K562 (cell line): ENCODE data around the gene UBE2C. TPM values are rescaled to one million over a fixed set of nuclear protein-coding genes. Genes with fewer than 3 reads are reported as not detected.
A peak's percentile ranks its signal among the peaks of the same experiment; 100 is the strongest.

Experiments used
- ATAC-seq: fragments of 200-7000 bp; cut with Tn5 transposase; 3 replicates; pipeline ENCODE4 v1.9.1; 2020; ENCODE audit warnings: moderate library complexity
- BruUV-seq: library from RNA; stranded (reverse); fragments of 400-500 nt; replicated peaks from 2 replicates; lab custom pipeline; 2021; lab: Mats Ljungman, UMichigan
- CTCF ChIA-PET: fragments of 300-600 bp; formaldehyde crosslinking; extraction: SDS; loops from one replicate; lab custom pipeline; 2021; ENCODE audit warnings: low intra/inter-chr PET ratio; lab: Yijun Ruan, JAX
- POLR2A ChIA-PET: fragments of 300-600, 350-650 bp; sonication (Branson Sonifier 250); formaldehyde crosslinking; extraction: SDS; loops from one replicate; lab custom pipeline; 2021; ENCODE audit warnings: antibody characterized with exemption, inconsistent platforms; lab: Yijun Ruan, JAX
- DNase-seq, 4 experiments: peaks; one replicate each; pipeline versions ENCODE4 v3.0.0 to v3.0.0-alpha.2; 2011 to 2018; ENCODE audit warnings: low spot score in 3 of 4, mixed read lengths in 3 of 4; ENCODE audit errors: extremely low read depth in 1 of 4
- FAIRE-seq: peaks from 2 replicates; lab custom pipeline; 2011; peaks lifted over from hg19 to GRCh38; lab: Jason Lieb, UNC
- H2AFZ ChIP-seq: 2 replicates; pipeline ENCODE4 v1.6.0; 2011; ENCODE audit warnings: low read depth, low read length, control low read depth, inconsistent platforms
- H3K27ac ChIP-seq: fragments of 200-600 bp; 3 replicates; pipeline ENCODE4 v1.8.0; 2011; ENCODE audit warnings: low read depth, mild to moderate bottlenecking, control low read depth, inconsistent platforms, low read length, moderate library complexity, mixed read lengths; ENCODE audit errors: extremely low read depth
- H3K27me3 ChIP-seq, 2 experiments: fragments of 300-600 bp in 1 of 2; 2 replicates in 1 of 2; 3 replicates in 1 of 2; pipeline versions ENCODE4 v1.6.0 to v1.8.0; 2011; ENCODE audit warnings: inconsistent platforms in 2 of 2, low read length in 2 of 2, mild to moderate bottlenecking in 1 of 2, mixed read lengths in 1 of 2, moderate library complexity in 1 of 2; ENCODE audit not compliant: control insufficient read depth in 2 of 2, insufficient read depth in 2 of 2
- H3K36me3 ChIP-seq: fragments of 300-600 bp; 3 replicates; pipeline ENCODE4 v1.8.0; 2011; ENCODE audit warnings: mild to moderate bottlenecking, low read length, inconsistent platforms; ENCODE audit not compliant: control insufficient read depth, insufficient read depth
- H3K4me1 ChIP-seq, 2 experiments: fragments of 200-600 bp in 1 of 2; replicated peaks in 1 of 2; 2 replicates in 1 of 2; 3 replicates in 1 of 2; pipeline versions ENCODE4 v1.5.1 to v1.8.0; 2011; ENCODE audit warnings: inconsistent platforms in 2 of 2, low read length in 2 of 2, mild to moderate bottlenecking in 1 of 2, mixed read lengths in 1 of 2, moderate library complexity in 1 of 2; ENCODE audit not compliant: control insufficient read depth in 2 of 2, insufficient read depth in 2 of 2
- H3K4me2 ChIP-seq: 2 replicates; pipeline ENCODE4 v1.6.1; 2011; ENCODE audit warnings: low read length, control low read depth, inconsistent platforms, mixed read lengths; ENCODE audit not compliant: insufficient read depth
- H3K4me3 ChIP-seq: fragments of 200-600 bp; sonication (generic), shearing (Covaris generic); 2 replicates; pipeline ENCODE4 v1.5.1; 2016; ENCODE audit warnings: control low read depth, inconsistent platforms
- H3K79me2 ChIP-seq: fragments of 200-600 bp; 3 replicates; pipeline ENCODE4 v1.8.0; 2011; ENCODE audit warnings: low read length, inconsistent platforms; ENCODE audit not compliant: control insufficient read depth, insufficient read depth
- H3K9ac ChIP-seq, 2 experiments: 2 replicates each; pipeline versions ENCODE4 v1.6.0 to v1.6.1; 2011; ENCODE audit warnings: low read depth in 2 of 2, low read length in 2 of 2, control low read depth in 1 of 2, inconsistent platforms in 1 of 2, mild to moderate bottlenecking in 1 of 2, mixed read lengths in 1 of 2; ENCODE audit not compliant: insufficient read depth in 1 of 2
- H3K9me1 ChIP-seq: one replicate; pipeline ENCODE4 v1.6.0; 2011; ENCODE audit warnings: inconsistent platforms, mild to moderate bottlenecking, low read length, moderate library complexity; ENCODE audit not compliant: control insufficient read depth, insufficient read depth
- H3K9me3 ChIP-seq: replicated peaks from 2 replicates; pipeline ENCODE4 v1.5.1; 2011; ENCODE audit warnings: low read depth, low read length, inconsistent platforms; ENCODE audit not compliant: control insufficient read depth, insufficient read depth
- H4K20me1 ChIP-seq: replicated peaks from 2 replicates; pipeline ENCODE4 v1.6.1; 2011; ENCODE audit warnings: low read length, inconsistent platforms, mixed read lengths; ENCODE audit not compliant: control insufficient read depth, insufficient read depth
- BRD9 ChIP-seq: fragments of 450-650 bp; IDR thresholded peaks from 2 replicates; pipeline ENCODE4 v1.6.1; 2018; ENCODE audit warnings: low read depth; ENCODE audit not compliant: partially characterized antibody
- PBX2 ChIP-seq, 2 experiments: IDR thresholded peaks in 1 of 2; conservative IDR thresholded peaks in 1 of 2; 2 replicates each; pipeline ENCODE4 v1.6.1; 2016; ENCODE audit warnings: low read depth in 2 of 2, mild to moderate bottlenecking in 1 of 2, missing compliant biosample characterization in 1 of 2, missing genetic modification characterization in 1 of 2, moderate library complexity in 1 of 2
- REST ChIP-seq, 2 experiments: fragments of 450-650 bp; formaldehyde crosslinking in 1 of 2; IDR thresholded peaks; 2 replicates each; pipeline versions ENCODE4 v1.4.0 to v1.6.1; 2014 to 2020; ENCODE audit warnings: mild to moderate bottlenecking in 2 of 2, borderline replicate concordance in 1 of 2, low read depth in 1 of 2
- SMC3 ChIP-seq: conservative IDR thresholded peaks from 2 replicates; pipeline ENCODE4 v1.6.1; 2011; ENCODE audit warnings: low read depth, low read length, improper control_type of control experiment; ENCODE audit not compliant: insufficient read depth
- TCF7L2 ChIP-seq: fragments of 150-350 bp; IDR thresholded peaks from 2 replicates; pipeline ENCODE4 v1.6.1; 2016; ENCODE audit warnings: low read depth, mild to moderate bottlenecking, low read length, moderate library complexity
- ZNF354B ChIP-seq: fragments of 250-450 bp; sonication (Bioruptor Pico); IDR thresholded peaks from 2 replicates; pipeline ENCODE4 v1.4.0; 2020
- WGBS: fragments of 100-300 bp; shearing (Covaris generic); methylation state at CpG from one replicate; pipeline ENCODE4 v1.1.6; 2016; ENCODE audit warnings: low coverage, mixed read lengths; ENCODE audit not compliant: insufficient coverage; ENCODE audit errors: missing lambda C conversion rate; 5-methylcytosine and 5-hydroxymethylcytosine counted together
- in situ Hi-C: fragments of 300-500 bp; cut with MboI; formaldehyde crosslinking; loops from 4 replicates; pipeline ENCODE4 v1.15.0; 2018; ENCODE audit warnings: inconsistent platforms, mixed read lengths
- intact Hi-C: fragments of 100-400 bp; cut with micrococcal nuclease; formaldehyde crosslinking; loops from 2 replicates; pipeline ENCODE4 v1.14.2; 2022
- polyA plus RNA-seq, 8 experiments: library from polyadenylated mRNA; depleted of rRNA in 4 of 8; stranded (reverse) in 5 of 8; unstranded in 3 of 8; fragments of >200 nt; fragmentation: Nextera tagmentation in 2 of 8; fragmentation: Illumina TruSeq in 1 of 8; extraction: Ambion mirVana in 2 of 8; extraction: Trizol in 1 of 8; gene quantifications; 2 replicates each; pipeline versions ENCODE4 v1.2.1 to v1.2.3, GENCODE V29; 2011 to 2014; ENCODE audit warnings: inconsistent platforms in 1 of 8, missing spikeins in 1 of 8
- total RNA-seq, 7 experiments: library from RNA; depleted of rRNA in 6 of 7; stranded (reverse); fragments of >200 nt in 6 of 7; fragmentation: Illumina TruSeq in 2 of 7; extraction: Trizol in 2 of 7; gene quantifications; 2 replicates each; pipeline versions ENCODE4 v1.2.1 to v1.2.3, GENCODE V29; 2011 to 2021; ENCODE audit warnings: low replicate concordance in 1 of 7
- TF ChIP-seq, protein P1 (sequence below): sonication (generic); formaldehyde crosslinking; IDR thresholded peaks from 2 replicates; pipeline ENCODE4 v1.5.0; 2020; ENCODE audit warnings: missing genetic modification reagents

The UBE2C gene
- total and polyA plus RNA-seq, 9 of the 15 experiments (the other 6 are each of a cell fraction or from before 2014, with no cell fraction given): 0.51 to 1.6 (median 0.69) TPM

GRCh38 chr20:45823949-45824835 lies 11.7 kb downstream of the UBE2C start:
- Histone ChIP-seq H3K9me1 (no peaks in the 10 kb centered on the region), H3K4me3 (no peak overlapping the region), H2AFZ (no peak overlapping the region), H3K9me3 (no peaks in the 10 kb centered on the region), H3K4me1 (peaks cover 14 to 38% of the 10 kb centered on the region in 2 experiments; a peak in 4 of 5 replicates), H3K27me3 (peaks cover 0 to 4% of the 10 kb centered on the region in 2 experiments; a peak in 1 of 5 replicates), H3K27ac (no peak overlapping the region), H3K79me2 (no peaks in the 10 kb centered on the region), H3K9ac (peak overlapping the region in 1 of 2 experiments; percentile 56; a peak in 1 of 4 replicates), H3K4me2 (no peak overlapping the region), H4K20me1 (no peaks in the 10 kb centered on the region), H3K36me3 (no peaks in the 10 kb centered on the region)
- 35% methylated on average over 45 of the region's 57 CpGs for whole genome bisulfite sequencing
- no TSS peak for BruUV-seq
- FAIRE-seq (no peak), ATAC-seq (peak; percentile 46), DNase-seq (no peak)
- ChIA-PET CTCF (interaction anchor here (0.5 kb wide), 1 partner anchor 63 kb away, joined by 3 read pairs; no protein-coding TSS in a partner anchor), POLR2A (interaction anchor here (0.7 kb wide), 1 partner anchor 11 kb away, joined by 3 read pairs; the partner anchor contains the start of gene UBE2C)
- in situ Hi-C loops: no loop called here
- intact Hi-C loops: no loop called here
- TF ChIP-seq, protein P1, sequence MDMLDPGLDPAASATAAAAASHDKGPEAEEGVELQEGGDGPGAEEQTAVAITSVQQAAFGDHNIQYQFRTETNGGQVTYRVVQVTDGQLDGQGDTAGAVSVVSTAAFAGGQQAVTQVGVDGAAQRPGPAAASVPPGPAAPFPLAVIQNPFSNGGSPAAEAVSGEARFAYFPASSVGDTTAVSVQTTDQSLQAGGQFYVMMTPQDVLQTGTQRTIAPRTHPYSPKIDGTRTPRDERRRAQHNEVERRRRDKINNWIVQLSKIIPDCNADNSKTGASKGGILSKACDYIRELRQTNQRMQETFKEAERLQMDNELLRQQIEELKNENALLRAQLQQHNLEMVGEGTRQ: peak; percentile 69
- TF ChIP-seq ZNF354B (CRISPR knock-in tag) (no peak), BRD9 (no peak), TCF7L2 (no peak), PBX2 (CRISPR knock-in tag; IDR thresholded peaks at IDR 0.05; ENCODE audit: low read depth) (no peak), PBX2 (tag; conservative IDR thresholded peaks at IDR 0.05; ENCODE audit: low read depth) (no peak), SMC3 (0 out of 2 replicates have a peak, but pooled peaks have one; percentile 6), REST (IDR thresholded peaks at IDR 0.05; ENCODE audit: borderline replicate concordance) (peak; percentile 30; the same call in 1 of the 2 replicates), REST (CRISPR knock-in tag; IDR thresholded peaks at IDR 0.05; ENCODE audit: low read depth) (no peak)
